ENCODE measurements around the gene SYNDIG1. TPM values are rescaled to one million over a fixed set of nuclear protein-coding genes. Genes with fewer than 3 reads are reported as not detected.

SYNDIG1 gene
- total RNA-seq, 1 donor from 2014 or later = 13.7 TPM

DNA sequence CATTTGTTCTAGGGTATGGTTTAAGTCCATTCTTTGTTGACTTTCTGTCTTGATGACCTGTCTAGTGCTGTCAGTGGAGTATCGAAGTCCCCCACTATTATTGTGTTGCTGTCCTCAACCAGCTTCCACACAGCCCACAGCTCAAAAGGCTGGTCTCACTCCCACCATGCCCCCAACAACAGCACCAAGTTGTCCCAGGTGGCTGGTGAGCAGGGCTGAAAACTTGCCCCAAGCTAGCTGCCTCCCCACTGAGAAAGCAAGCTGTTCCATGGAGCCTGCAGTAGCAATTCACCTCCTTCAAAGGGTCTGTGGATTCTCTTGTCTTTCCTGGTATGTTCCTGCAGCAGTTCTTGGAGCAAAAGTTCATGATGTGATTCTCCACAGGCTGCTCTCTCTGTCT, 221.0 kb downstream of the SYNDIG1 start:
- intact Hi-C loops (cut with DNase I) = no loop called here
- DNase-seq (ENCODE audit: low spot score in 2 of 2) = no peak

GRCh38 chr20:24691901-24692351, 222.5 kb downstream of the SYNDIG1 start:
- peaks cover 0 to 5% of the 10 kb centered on the region in 2 donors for H3K4me1 ChIP-seq
- peaks cover 0 to 8% of the 10 kb centered on the region in 2 donors for H3K9me3 ChIP-seq
- H3K27ac ChIP-seq = no peak overlapping the region
- no peak for DNase-seq (ENCODE audit: low spot score in 2 of 2)
- H3K27me3 ChIP-seq = no peaks in the 10 kb centered on the region
- H3K4me3 ChIP-seq = no peak overlapping the region
- TF ChIP-seq, protein P1, sequence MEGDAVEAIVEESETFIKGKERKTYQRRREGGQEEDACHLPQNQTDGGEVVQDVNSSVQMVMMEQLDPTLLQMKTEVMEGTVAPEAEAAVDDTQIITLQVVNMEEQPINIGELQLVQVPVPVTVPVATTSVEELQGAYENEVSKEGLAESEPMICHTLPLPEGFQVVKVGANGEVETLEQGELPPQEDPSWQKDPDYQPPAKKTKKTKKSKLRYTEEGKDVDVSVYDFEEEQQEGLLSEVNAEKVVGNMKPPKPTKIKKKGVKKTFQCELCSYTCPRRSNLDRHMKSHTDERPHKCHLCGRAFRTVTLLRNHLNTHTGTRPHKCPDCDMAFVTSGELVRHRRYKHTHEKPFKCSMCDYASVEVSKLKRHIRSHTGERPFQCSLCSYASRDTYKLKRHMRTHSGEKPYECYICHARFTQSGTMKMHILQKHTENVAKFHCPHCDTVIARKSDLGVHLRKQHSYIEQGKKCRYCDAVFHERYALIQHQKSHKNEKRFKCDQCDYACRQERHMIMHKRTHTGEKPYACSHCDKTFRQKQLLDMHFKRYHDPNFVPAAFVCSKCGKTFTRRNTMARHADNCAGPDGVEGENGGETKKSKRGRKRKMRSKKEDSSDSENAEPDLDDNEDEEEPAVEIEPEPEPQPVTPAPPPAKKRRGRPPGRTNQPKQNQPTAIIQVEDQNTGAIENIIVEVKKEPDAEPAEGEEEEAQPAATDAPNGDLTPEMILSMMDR (IDR thresholded peaks at IDR 0.05) = no peak
- intact Hi-C loops (cut with DNase I) = no loop called here
- H3K36me3 ChIP-seq = no peaks in the 10 kb centered on the region

More for the DNA sequence above, 221.0 kb downstream of the SYNDIG1 start:
- no peak overlapping the region for H3K27ac ChIP-seq
- no peak overlapping the region for H3K4me3 ChIP-seq
- H3K27me3 ChIP-seq = no peaks in the 10 kb centered on the region
- TF ChIP-seq, protein P1 (IDR thresholded peaks at IDR 0.05) = no peak
- H3K9me3 ChIP-seq = peaks cover 0 to 8% of the 10 kb centered on the region in 2 donors
- peaks cover 0 to 5% of the 10 kb centered on the region in 2 donors for H3K4me1 ChIP-seq
- H3K36me3 ChIP-seq = no peaks in the 10 kb centered on the region

GRCh38 chr20:24692446-24693200, 223.2 kb downstream of the SYNDIG1 start:
- intact Hi-C loops (cut with DNase I) = no loop called here
- TF ChIP-seq, protein P1 (IDR thresholded peaks at IDR 0.05) = no peak
- Histone ChIP-seq H3K9me3 (peaks cover 0 to 6% of the 10 kb centered on the region in 2 donors), H3K27ac (no peak overlapping the region), H3K36me3 (no peaks in the 10 kb centered on the region), H3K4me3 (no peak overlapping the region), H3K4me1 (peaks cover 0 to 5% of the 10 kb centered on the region in 2 donors), H3K27me3 (no peaks in the 10 kb centered on the region)
- no peak for DNase-seq (ENCODE audit: low spot score in 2 of 2)

DNA sequence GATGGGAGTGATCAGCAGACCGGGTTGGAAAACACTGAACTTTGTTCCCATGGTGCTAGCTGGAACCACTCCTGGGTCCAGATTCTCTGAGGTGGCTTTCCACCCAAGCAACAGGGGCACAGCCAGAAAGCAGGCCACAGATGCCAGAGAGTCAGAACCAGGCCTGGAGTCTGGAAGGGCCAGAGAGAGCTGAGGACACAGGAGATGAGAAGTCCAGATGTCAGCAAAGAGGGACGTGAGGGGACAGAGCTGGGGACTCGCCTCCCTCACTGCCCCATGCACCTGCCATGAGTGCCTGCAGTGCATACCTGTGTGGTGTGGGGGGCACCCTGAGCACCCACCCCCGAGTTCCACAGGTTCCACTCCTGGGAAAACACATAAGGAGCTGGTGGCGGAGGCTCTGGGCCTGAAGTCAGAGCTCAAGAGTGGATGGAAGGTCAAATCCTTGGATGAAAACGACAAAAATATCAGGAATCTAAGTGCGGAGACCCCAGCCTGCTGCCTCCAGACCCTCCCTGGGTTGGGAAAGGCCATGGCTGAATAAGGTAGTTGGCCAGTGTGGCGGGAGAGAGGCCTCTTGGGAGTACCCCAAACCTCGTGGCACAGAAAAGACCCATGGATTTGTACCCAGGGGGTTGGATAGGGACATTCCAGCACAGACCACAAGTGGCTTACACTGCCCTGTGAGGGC, 224.2 kb downstream of the SYNDIG1 start:
- intact Hi-C loops (cut with DNase I) = no loop called here
- no peak overlapping the region for H3K27ac ChIP-seq

DNA sequence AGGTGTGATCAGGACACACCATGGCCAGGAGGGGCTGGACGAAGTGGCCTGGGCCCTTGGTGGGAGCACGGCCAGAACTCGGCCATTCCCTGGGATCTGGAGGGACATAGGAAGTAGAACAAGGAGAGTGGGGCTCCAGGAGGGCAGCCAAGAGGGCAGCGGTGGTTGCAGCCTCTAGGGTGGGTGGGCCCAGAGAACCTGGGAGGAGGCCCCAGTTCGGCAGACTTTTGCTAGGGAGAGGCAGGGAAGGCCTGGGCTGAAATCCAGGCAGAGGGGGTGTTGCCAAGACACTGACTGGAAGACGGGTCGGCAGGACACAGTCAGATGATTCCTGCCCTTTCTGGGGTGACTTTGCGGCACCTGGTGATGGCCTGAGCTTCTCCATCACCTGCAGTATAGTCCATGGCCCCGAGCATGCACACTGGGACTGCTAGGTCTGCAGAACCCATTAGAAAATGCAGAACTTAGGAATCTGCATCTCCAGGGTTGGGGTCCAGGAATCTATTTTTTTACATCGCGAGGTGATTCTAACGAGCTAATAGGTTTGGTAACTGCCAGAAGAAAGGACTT, 224.8 kb downstream of the SYNDIG1 start:
- H3K27ac ChIP-seq = no peak overlapping the region
- no peak overlapping the region for H3K4me3 ChIP-seq
- intact Hi-C loops (cut with DNase I) = no loop called here
- H3K27me3 ChIP-seq = no peaks in the 10 kb centered on the region
- no peaks in the 10 kb centered on the region for H3K36me3 ChIP-seq
- H3K4me1 ChIP-seq = peaks cover 0 to 5% of the 10 kb centered on the region in 2 donors
- H3K9me3 ChIP-seq = no peaks in the 10 kb centered on the region
- TF ChIP-seq, protein P1 (IDR thresholded peaks at IDR 0.05) = no peak
- DNase-seq (ENCODE audit: low spot score in 2 of 2) = no peak

More for the DNA sequence above, 224.2 kb downstream of the SYNDIG1 start:
- Histone ChIP-seq H3K27me3 (no peaks in the 10 kb centered on the region), H3K36me3 (no peaks in the 10 kb centered on the region), H3K4me1 (peaks cover 0 to 5% of the 10 kb centered on the region in 2 donors), H3K9me3 (no peaks in the 10 kb centered on the region), H3K4me3 (no peak overlapping the region)
- TF ChIP-seq, protein P1 (IDR thresholded peaks at IDR 0.05) = no peak
- DNase-seq (ENCODE audit: low spot score in 2 of 2) = no peak

Data from ascending aorta (tissue), 2 donors.